ENCODE data around the gene NLRP7.
"Not testable (repeated sequence)": the region's sequence is repeated elsewhere in the genome, so short reads cannot be mapped to it uniquely, and the experiment has no call there.

Gene NLRP7

GRCh38 chr19:54918499-54918898 is 28.8 kb downstream of the NLRP7 start:
- DNase-seq, result no peak

- DNase-seq, result no peak
Observed at GRCh38 chr19:54916822-54917221, 30.5 kb downstream of the NLRP7 start.

- DNase-seq, result not testable (repeated sequence)
Observed at GRCh38 chr19:54907899-54908298, 39.4 kb downstream of the NLRP7 start.

GRCh38 chr19:54906819-54907218 is 40.5 kb downstream of the NLRP7 start:
- no peak for DNase-seq

GRCh38 chr19:54905803-54906511 is 41.4 kb downstream of the NLRP7 start, which contains the start of gene NCR1:
Gene NCR1, plus strand, starts transcription at chr19:54906148. Its CDS starts 40 bp downstream, at chr19:54906188.
- DNase-seq, result no peak

GRCh38 chr19:54905421-54905802 is 41.9 kb downstream of the NLRP7 start:
- no peak for DNase-seq

GRCh38 chr19:54904261-54904660 is 43.1 kb downstream of the NLRP7 start:
- not testable (repeated sequence) for DNase-seq

- no peak for DNase-seq
Observed at GRCh38 chr19:54903303-54903702, 44.0 kb downstream of the NLRP7 start.

GRCh38 chr19:54902061-54902460 is 45.3 kb downstream of the NLRP7 start:
- no peak for DNase-seq

- DNase-seq, result not testable (repeated sequence)
Observed at GRCh38 chr19:54901153-54901552, 46.2 kb downstream of the NLRP7 start.

- not testable (repeated sequence) for DNase-seq
Observed at GRCh38 chr19:54899646-54900045, 47.7 kb downstream of the NLRP7 start.

GRCh38 chr19:54898685-54899084 is 48.6 kb downstream of the NLRP7 start:
- not testable (repeated sequence) for DNase-seq

GRCh38 chr19:54896036-54896435 is 51.3 kb downstream of the NLRP7 start:
- DNase-seq, result no peak

GRCh38 chr19:54894106-54894505 is 53.2 kb downstream of the NLRP7 start:
- not testable (repeated sequence) for DNase-seq

GRCh38 chr19:54893406-54893805 is 53.9 kb downstream of the NLRP7 start:
- DNase-seq, result no peak

GRCh38 chr19:54889566-54889965 is 57.8 kb downstream of the NLRP7 start:
- no peak for DNase-seq

- no peak for DNase-seq
Observed at GRCh38 chr19:54888239-54888638, 59.1 kb downstream of the NLRP7 start.

GRCh38 chr19:54883228-54883627 is 64.1 kb downstream of the NLRP7 start:
- DNase-seq, result no peak

GRCh38 chr19:54882758-54883157 is 64.6 kb downstream of the NLRP7 start:
- no peak for DNase-seq

- no peak for DNase-seq
Observed at GRCh38 chr19:54881884-54882283, 65.4 kb downstream of the NLRP7 start.

GRCh38 chr19:54877471-54877870 is 69.9 kb downstream of the NLRP7 start:
- no peak for DNase-seq

- no peak for DNase-seq
Observed at GRCh38 chr19:54875506-54875905, 71.8 kb downstream of the NLRP7 start.

- DNase-seq, result no peak
Observed at GRCh38 chr19:54873990-54874389, 73.3 kb downstream of the NLRP7 start, which contains the start of gene FCAR. Gene FCAR, plus strand, starts transcription at chr19:54874235. Its CDS starts 55 bp downstream, at chr19:54874290.

All from activated T-cell treated with anti-CD3 and anti-CD28 coated beads, Interleukin-2, amount 50 U/mL, for 1 hour (primary cell).